Stimulated activated naive CD8-positive, alpha-beta T cell treated with anti-CD3 and anti-CD28 coated beads, Interleukin-15, Interleukin-2, amounts not matched to agents 100 U/mL and 50 U/mL, for 24 hours (primary cell): ENCODE results near the gene GPC1.

Experiments used
- ATAC-seq: fragments of 150-1000 bp; cut with Tn5 transposase; one replicate; pipeline ENCODE4 v1.10.0; 2021
- DNase-seq: peaks from one replicate; pipeline ENCODE4 v3.0.0; 2021

Gene GPC1

DNA sequence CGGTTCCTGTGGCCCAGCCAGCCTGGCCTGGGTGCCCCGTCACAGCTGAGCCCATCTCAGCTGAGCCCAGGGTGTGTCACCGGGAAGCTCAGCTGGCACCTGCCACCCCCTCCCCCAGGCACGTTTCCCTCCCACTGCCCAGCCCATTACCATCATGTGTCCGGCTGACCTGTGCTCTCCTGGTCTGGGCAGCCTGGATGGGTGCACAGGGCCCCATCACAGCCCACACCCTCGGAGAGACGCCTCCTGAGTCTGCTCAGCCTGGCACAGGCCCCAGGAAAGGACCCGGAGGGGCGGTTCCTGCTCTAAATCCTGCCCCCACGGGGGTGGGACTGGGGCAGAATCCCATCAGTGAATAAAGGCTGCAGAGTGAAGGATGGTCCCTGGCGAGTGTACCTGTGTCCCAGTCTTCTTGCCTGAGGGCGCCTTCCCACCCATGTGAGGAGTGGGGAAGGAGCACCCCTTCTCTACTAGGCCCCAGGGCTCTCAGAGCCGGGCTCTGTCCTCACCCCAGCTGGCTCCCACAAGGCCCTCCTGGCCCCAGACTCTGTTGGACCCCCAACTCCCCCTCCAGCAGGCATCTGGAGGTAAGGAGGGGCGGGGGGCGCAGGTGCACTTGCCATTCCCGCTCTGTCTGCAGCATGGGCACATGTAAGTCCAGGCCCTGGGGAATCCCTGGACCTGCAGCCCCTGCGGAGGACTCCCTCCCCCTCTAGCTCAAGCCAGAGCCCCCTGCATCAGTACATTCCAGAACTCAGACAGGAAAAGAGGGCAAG lies 21.2 kb downstream of the GPC1 start:
- no peak for DNase-seq
- no peak for ATAC-seq

- DNase-seq, result no peak
- ATAC-seq, result no peak
These were observed 22.0 kb downstream of the GPC1 start for GRCh38 chr2:240457223-240458043.

- ATAC-seq, result no peak
- no peak for DNase-seq
These were observed 22.8 kb downstream of the GPC1 start for GRCh38 chr2:240458044-240458899.

GRCh38 chr2:240458900-240459391 lies 23.5 kb downstream of the GPC1 start:
- DNase-seq, result no peak
- no peak for ATAC-seq

- ATAC-seq, result no peak
These were observed 24.2 kb downstream of the GPC1 start for GRCh38 chr2:240459401-240460252.

DNA sequence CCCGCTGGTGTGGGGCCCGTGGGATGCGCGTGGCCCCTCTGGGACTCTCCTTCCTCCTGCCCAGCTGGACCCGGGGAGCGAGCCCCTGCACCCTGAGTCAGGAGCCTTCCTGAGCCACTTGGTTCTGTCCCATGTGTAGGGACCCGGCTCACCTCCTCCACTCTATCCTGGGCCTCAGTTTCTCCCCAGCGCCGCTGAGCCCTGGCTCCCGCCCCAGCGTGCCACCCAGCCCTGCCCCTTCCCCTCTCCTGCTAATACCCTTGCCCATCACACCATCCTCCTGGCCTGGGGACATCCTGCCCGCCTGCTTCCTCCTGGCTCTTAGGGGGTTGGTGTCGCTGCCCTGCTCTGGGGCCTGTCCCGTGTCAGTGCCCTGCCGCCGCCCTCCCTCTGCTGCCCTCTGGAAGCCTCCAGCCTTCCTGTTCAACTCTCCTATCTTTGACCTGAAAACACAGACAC lies 24.8 kb downstream of the GPC1 start:
- DNase-seq, result no peak
- no peak for ATAC-seq

More at GRCh38 chr2:240459401-240460252, 24.2 kb downstream of the GPC1 start:
- no peak for DNase-seq

- no peak for DNase-seq
- ATAC-seq, result no peak
These were observed 25.4 kb downstream of the GPC1 start for GRCh38 chr2:240460781-240461431.

DNA sequence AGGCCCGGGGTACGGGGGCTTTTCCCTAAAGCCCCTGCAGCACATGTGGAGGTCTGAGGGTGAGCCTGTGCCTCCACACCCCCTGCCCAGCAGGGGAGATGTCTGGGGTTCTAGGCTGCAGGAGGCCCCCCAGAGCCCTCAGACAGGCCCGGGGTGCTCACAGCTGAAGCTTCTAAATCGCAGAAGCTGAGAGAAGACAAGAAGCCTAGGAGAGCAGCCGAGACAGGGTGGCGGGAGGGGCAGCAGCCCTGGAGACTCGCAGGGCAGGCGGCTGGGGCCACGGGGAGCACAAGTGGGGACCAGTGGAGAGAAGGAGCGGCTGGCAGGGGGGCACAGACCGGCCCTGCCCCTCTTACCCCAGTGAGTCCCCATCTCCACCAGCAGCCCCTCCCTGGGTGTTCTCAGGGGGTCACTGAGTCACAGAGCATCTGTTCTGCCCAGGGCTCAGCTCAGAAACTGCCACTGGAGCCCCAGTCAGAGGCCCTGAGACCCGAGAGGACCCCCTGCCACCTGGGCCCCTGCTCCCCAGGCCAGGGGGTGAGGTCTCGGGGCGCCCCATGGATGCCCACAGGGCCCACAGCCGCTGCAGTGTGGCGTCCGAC lies 26.1 kb downstream of the GPC1 start:
- no peak for DNase-seq
- ATAC-seq, result no peak

DNA sequence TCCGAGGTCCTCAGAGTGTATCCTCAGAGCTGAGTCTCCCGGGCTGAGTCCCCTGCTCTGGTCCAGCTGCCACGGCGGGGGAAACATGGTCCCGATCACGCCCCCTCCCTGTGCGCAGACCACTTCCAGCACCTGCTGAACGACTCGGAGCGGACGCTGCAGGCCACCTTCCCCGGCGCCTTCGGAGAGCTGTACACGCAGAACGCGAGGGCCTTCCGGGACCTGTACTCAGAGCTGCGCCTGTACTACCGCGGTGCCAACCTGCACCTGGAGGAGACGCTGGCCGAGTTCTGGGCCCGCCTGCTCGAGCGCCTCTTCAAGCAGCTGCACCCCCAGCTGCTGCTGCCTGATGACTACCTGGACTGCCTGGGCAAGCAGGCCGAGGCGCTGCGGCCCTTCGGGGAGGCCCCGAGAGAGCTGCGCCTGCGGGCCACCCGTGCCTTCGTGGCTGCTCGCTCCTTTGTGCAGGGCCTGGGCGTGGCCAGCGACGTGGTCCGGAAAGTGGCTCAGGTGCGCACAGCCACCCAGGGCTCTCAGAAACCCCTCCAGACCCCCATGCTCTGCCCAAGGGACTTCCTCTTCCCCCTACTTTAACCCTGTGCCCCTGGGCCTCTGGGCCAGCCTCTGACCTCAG lies 26.7 kb downstream of the GPC1 start:
- ATAC-seq (no peak), DNase-seq (peak; percentile 1)

DNA sequence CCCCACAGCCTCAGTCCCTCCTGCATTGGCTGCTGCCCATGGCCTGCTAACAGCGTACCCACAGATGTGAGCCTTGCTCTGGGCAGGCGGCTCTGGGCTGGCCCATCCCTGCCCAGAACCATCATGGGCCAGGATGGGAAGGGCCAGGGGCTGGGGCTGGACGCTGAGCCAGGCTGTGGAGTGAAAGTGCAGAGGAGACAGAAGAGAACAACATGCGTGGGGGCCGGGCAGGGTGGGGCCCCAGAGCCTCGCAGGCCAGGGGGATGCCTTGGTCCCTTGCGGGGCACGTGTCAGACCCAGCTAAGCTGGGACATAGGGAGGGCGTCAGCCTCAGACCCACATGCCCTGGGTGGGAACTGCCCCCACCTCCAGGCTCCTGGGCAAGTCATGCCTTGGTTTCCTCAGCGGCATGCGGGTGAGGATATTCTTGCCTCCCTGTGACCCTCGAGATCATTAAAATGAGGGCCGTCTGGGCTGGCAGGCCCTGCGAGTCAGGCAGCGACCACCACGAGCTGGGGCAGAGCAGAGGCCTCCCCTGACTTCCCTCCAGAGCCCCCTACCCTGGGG lies 27.3 kb downstream of the GPC1 start:
- DNase-seq, result peak; percentile 1
- ATAC-seq, result no peak

GRCh38 chr2:240463274-240463865 lies 27.9 kb downstream of the GPC1 start:
- ATAC-seq, result no peak
- DNase-seq, result peak; percentile 1

DNA sequence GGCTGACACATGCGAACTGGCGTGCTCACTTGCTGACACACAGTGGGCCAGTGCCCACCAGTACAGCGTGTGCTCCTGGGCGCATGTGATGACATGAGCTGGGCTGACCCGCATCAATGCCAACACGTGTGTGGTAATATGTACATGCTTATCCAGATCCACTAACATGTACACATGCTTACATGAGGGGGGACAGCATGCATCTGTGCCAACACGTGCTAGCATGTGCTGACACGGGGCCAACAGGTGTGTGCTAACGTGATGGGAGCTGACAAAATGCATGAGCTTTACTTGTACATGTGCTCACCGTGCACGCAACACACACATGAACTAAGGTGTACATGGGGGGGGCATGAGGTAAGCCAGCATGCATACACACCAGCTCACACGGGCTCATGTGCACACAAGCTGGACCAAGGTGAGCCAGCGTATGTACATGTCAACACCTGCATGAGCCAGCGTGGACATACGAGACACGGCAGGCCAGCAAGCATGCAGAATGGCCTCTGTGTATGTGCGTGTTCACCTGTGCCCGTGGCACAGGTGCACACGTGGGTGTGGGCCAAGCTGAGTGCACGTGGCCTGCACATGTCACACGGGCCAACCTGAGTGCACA lies 28.5 kb downstream of the GPC1 start:
- DNase-seq, result peak; percentile 1
- no peak for ATAC-seq

- DNase-seq, result no peak
- ATAC-seq, result no peak
These were observed 29.2 kb downstream of the GPC1 start for GRCh38 chr2:240464514-240465241.

- no peak for ATAC-seq
- no peak for DNase-seq
These were observed 29.9 kb downstream of the GPC1 start for GRCh38 chr2:240465268-240465764.

GRCh38 chr2:240465765-240466578 lies 30.5 kb downstream of the GPC1 start:
- DNase-seq (no peak), ATAC-seq (no peak)

DNA sequence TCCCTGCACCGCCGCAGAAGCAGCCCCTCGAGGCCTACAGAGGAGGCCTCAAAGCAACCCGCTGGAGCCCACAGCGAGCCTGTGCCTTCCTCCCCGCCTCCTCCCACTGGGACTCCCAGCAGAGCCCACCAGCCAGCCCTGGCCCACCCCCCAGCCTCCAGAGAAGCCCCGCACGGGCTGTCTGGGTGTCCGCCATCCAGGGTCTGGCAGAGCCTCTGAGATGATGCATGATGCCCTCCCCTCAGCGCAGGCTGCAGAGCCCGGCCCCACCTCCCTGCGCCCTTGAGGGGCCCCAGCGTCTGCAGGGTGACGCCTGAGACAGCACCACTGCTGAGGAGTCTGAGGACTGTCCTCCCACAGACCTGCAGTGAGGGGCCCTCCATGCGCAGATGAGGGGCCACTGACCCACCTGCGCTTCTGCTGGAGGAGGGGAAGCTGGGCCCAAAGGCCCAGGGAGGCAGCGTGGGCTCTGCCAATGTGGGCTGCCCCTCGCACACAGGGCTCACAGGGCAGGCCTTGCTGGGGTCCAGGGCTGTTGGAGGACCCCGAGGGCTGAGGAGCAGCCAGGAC lies 31.2 kb downstream of the GPC1 start:
- DNase-seq, result no peak
- ATAC-seq, result no peak
